GM19397 (cell line): ENCODE measurements around the gene XYLT1.

ENCODE experiments used
- ATAC-seq: cut with Tn5 transposase; IDR thresholded peaks from one replicate; pipeline ENCODE4 v1.9.1; 2021; ENCODE audit warnings: mild to moderate bottlenecking, moderate library complexity; ENCODE audit not compliant: unreplicated experiment

The XYLT1 gene

DNA sequence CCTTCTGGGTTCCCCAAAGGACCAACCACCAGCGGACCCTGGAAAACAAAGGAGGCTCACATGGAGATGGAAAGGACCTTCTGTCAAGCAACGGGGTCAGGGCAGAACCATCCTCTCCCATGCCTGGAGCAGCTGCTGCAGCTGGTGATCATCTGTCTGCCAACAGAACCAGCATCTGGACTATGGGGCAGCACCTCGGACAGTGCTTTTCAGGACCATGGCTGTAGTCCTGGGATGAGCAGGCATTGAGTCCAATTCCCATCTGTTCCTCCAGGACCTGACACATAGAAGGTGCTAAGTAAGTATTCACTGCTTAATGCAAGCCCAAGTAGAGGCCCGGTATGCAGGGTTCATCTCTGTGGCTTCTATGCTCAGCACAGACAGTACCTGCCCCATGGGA lies 304.7 kb downstream of the XYLT1 start:
- ATAC-seq = no peak

DNA sequence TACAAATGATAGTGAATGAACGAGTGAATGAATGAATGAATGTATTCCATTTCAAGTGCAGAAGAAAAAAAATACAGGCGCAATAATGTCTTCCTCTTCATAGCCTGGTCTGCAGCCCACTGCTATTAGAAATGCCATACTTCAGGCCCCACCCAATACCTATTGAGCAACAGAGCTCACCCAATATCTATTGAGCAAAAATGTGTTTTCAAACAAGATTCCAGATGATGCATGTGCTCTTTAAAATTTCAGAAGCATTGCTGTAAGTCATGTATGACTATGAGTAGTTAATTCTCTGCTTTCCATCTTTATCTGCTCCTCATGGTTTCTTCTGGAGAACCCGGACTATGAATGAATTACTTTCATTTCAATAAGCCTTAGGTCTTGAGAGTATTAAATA lies 308.2 kb downstream of the XYLT1 start:
- no peak for ATAC-seq

- ATAC-seq = no peak
Observed at GRCh38 chr16:17160920-17161431, 309.8 kb downstream of the XYLT1 start.

- no peak for ATAC-seq
Observed at GRCh38 chr16:17160285-17160853, 310.4 kb downstream of the XYLT1 start.

GRCh38 chr16:17159617-17160016 lies 311.1 kb downstream of the XYLT1 start:
- ATAC-seq = no peak

GRCh38 chr16:17155936-17156335 lies 314.8 kb downstream of the XYLT1 start:
- no peak for ATAC-seq

- ATAC-seq = no peak
Observed at GRCh38 chr16:17155485-17155884, 315.3 kb downstream of the XYLT1 start.

DNA sequence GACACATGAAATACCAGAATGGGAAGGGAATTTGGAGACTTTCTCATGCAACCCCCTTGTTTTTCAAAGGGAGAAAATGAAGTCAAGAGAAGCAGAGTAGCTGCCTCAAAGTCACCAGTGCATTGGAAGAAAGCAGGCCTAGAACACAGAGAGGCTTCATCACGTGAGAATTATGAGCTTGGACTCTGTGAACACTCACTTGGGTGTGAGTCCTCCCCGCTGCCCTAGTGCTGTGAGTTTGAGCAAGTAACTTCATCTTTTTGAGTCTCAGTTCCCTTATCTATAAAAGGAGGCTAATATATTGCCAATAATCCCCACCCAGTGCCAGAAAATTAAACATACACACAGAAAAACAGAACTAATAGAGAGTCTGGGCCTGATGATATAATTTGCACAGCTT lies 315.8 kb downstream of the XYLT1 start:
- no peak for ATAC-seq

- ATAC-seq = no peak
Observed at GRCh38 chr16:17152311-17152710, 318.4 kb downstream of the XYLT1 start.

- no peak for ATAC-seq
Observed at GRCh38 chr16:17151335-17151734, 319.4 kb downstream of the XYLT1 start.

DNA sequence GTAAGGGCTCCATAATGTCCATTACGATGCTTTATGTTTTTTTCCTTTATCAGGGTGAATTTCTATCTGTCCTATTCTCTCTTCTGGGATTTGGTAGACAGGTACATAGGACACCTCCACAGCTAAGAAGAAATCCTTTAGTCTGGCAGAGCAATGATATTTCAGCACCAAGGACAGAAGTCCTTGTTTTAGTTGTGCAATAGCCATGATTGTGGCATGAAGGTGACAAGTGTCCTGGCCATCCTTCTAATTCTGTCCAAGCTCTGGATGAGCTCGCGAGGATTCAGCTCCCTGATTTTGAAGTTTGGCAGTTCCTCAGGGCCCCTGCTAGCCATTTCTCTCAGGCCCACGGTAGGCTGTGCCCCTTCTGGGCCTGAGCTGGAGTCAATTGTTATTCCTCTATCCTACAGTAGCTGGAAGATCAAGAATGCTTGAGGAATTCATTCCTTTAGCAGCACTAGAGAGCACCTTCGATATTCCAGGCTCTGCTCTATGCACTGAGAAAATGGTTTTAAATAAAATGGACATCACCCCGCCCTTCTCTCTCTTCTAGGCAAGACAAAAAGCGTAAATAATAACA lies 320.8 kb downstream of the XYLT1 start:
- no peak for ATAC-seq

DNA sequence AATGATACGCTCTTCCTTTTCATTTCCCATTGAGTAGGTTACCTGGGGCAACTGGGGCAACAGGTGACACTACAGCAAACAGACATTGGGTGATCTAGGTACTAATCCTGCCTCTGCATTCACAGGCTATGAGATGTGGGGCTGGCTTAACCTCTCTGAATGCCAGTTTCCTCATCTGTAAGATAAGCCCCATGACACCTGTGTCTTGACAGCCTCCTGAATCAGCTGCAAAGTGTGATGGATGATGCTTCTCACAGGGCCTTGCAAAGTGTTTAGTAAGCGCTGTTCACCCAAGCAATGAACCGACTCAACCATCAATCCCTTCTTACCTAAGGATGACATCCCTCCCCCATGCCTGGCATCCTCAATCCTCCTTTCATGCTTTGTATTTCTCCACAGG lies 322.8 kb downstream of the XYLT1 start:
- ATAC-seq = no peak

- ATAC-seq = no peak
Observed at GRCh38 chr16:17145029-17145428, 325.7 kb downstream of the XYLT1 start.

DNA sequence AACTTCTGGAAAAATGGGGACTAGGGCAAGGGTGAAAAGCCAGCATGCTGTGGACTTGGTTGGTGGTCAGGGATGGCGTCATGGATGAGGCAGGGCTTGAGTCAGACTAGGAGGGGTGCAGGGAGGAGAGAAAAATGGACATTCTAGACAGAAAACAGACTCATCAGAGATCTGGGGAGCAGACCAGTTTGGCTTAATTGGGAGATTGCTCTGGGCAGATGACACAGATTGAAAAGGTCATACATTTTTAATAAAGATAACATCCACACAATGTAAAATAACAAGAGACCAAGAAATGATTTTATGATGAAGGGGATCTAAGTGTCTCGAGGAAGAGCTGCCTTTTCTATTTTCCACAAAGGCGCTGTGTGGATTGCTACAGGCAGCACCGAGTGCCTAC lies 326.3 kb downstream of the XYLT1 start:
- ATAC-seq = no peak

- ATAC-seq = no peak
Observed at GRCh38 chr16:17143546-17144419, 327.0 kb downstream of the XYLT1 start.

- ATAC-seq = no peak
Observed at GRCh38 chr16:17138801-17139200, 332.0 kb downstream of the XYLT1 start.

DNA sequence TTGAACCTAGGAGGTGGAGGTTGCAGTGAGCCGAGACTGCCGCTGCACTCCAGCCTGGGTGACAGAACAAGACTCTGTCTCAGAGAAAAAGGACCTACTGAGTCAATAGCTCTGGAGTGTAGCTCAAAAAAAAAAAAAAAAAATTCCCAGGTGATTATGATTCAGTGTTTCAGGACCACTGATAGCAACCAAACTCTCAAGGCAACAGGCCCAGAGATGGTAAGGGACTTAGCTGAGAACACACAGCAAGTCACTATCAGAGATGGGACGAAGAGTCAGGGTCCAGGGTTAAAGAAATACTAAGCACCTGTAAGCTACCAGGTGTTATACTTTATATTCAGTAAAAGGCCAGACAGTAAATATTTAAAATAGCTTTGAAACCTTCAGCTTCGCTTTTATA lies 335.3 kb downstream of the XYLT1 start:
- no peak for ATAC-seq

- no peak for ATAC-seq
Observed at GRCh38 chr16:17134586-17134985, 336.2 kb downstream of the XYLT1 start.

GRCh38 chr16:17133851-17134250 lies 336.9 kb downstream of the XYLT1 start:
- ATAC-seq = no peak

DNA sequence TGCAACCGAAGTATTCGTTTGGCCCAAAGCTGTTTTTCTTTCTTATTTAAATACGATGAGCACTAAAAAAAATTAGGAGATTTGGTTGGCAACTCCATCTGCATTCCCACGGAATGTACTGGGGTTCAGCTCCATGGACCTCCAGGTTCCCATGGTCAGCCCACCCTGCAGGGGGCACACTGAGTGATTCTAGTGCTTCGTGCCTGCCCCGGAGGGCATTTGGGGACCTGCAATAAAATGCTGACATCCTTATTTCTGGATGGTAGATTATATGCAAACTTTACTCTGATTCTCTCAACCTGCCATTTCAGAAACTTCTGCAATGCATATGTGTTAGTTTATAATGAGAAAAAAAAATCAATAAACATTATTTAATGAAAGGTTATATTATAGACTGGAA lies 339.4 kb downstream of the XYLT1 start:
- no peak for ATAC-seq

DNA sequence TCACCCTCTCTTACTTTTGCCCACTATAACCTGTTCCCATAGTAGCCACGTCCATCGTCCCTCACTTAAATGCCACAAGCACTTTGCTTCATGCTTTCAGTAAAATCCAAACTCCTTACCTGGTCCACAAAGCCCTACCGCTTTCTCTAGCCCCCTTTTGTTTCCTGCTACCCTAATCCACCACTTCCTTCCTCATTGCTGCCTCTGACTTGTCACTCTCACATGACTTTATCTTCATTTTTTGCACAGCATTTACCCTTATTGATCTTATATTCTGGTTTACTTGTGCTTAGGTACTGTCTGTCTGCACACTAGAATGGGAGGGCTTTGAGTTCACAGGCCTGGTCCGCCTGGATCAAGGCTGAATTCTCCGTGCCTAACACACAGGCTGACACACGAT lies 340.0 kb downstream of the XYLT1 start:
- ATAC-seq = no peak

DNA sequence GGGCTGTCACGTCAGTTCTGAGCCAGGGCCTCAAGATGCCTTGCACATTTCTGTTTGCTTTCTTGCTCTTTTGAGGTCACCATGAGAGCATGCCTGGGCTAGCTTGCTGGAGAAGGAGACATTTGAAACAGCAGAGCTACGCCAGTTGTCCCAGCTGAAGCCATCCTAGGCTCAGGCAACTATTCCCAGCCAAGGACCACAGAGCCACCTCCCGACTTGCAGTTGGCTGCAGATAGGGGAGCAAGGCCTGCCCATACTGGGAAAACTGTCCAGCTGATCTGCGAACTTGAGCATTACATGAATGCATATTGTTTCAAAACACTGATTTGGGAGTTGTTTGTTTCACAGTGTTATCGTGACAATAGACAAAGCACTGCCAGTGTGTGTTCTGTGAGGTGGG lies 340.8 kb downstream of the XYLT1 start:
- no peak for ATAC-seq
